GM23338 (cell line): ENCODE measurements around the gene CYTH3. TPM values are rescaled to one million over a fixed set of nuclear protein-coding genes. Genes with fewer than 3 reads are reported as not detected.

Experiments
- ATAC-seq: fragments of 200-7000 bp; cut with Tn5 transposase; 3 replicates; pipeline ENCODE4 v1.9.1; 2020
- DNase-seq: peaks from one replicate; pipeline ENCODE4 v3.0.0-alpha.2; 2015; ENCODE audit warnings: low spot score
- H2AFZ ChIP-seq: fragments of 200-600 bp; sonication (generic); 2 replicates; pipeline ENCODE4 v1.8.0; 2016; ENCODE audit warnings: antibody characterized with exemption, mild to moderate bottlenecking, moderate library complexity
- H3F3A ChIP-seq: fragments of 200-600 bp; sonication (generic); replicated peaks from 2 replicates; pipeline ENCODE4 v1.8.0; 2017; ENCODE audit warnings: antibody characterized with exemption, mixed run types, low read depth
- H3K27ac ChIP-seq: fragments of 200-600 bp; sonication (generic); 2 replicates; pipeline ENCODE4 v1.6.1; 2016; ENCODE audit warnings: low read depth
- H3K27me3 ChIP-seq: fragments of 200-600 bp; sonication (generic); 2 replicates; pipeline ENCODE4 v1.8.0; 2016; ENCODE audit warnings: mild to moderate bottlenecking, mixed run types, moderate library complexity; ENCODE audit not compliant: insufficient read depth
- H3K36me3 ChIP-seq: fragments of 200-600 bp; sonication (generic); 2 replicates; pipeline ENCODE4 v1.8.0; 2016; ENCODE audit warnings: mild to moderate bottlenecking; ENCODE audit not compliant: insufficient read depth
- H3K4me1 ChIP-seq: fragments of 200-600 bp; sonication (generic); 2 replicates; pipeline ENCODE4 v1.8.0; 2016; ENCODE audit warnings: mild to moderate bottlenecking, moderate library complexity; ENCODE audit not compliant: insufficient read depth
- H3K4me2 ChIP-seq: fragments of 200-600 bp; sonication (generic); 2 replicates; pipeline ENCODE4 v1.7.1; 2017; ENCODE audit warnings: mixed run types
- H3K4me3 ChIP-seq: fragments of 200-600 bp; sonication (generic); 2 replicates; pipeline ENCODE4 v1.6.1; 2016; ENCODE audit warnings: mixed run types
- H3K79me2 ChIP-seq: fragments of 200-600 bp; sonication (generic); replicated peaks from 2 replicates; pipeline ENCODE4 v1.8.0; 2017; ENCODE audit warnings: mild to moderate bottlenecking; ENCODE audit not compliant: insufficient read depth
- H3K9me2 ChIP-seq: fragments of 200-600 bp; sonication (generic); 2 replicates; pipeline ENCODE4 v1.8.0; 2017; ENCODE audit not compliant: insufficient read depth
- H4K20me1 ChIP-seq: fragments of 200-600 bp; sonication (generic); replicated peaks from 2 replicates; pipeline ENCODE4 v1.8.0; 2017; ENCODE audit warnings: mild to moderate bottlenecking; ENCODE audit not compliant: insufficient read depth
- H3K27ac Mint-ChIP-seq: 2 replicates; pipeline ENCODE4 v1.8.0; 2020; ENCODE audit warnings: inconsistent platforms, mild to moderate bottlenecking, moderate library complexity, mixed read lengths
- H3K27me3 Mint-ChIP-seq: 3 replicates; pipeline ENCODE4 v1.8.0; 2022; ENCODE audit warnings: low read depth, mild to moderate bottlenecking, moderate library complexity, mixed read lengths, inconsistent platforms; ENCODE audit not compliant: insufficient read depth, poor library complexity
- H3K36me3 Mint-ChIP-seq: 3 replicates; pipeline ENCODE4 v1.8.0; 2021; ENCODE audit warnings: low read depth, mild to moderate bottlenecking, inconsistent platforms, moderate library complexity, mixed read lengths
- H3K4me1 Mint-ChIP-seq: 3 replicates; pipeline ENCODE4 v1.8.0; 2020; ENCODE audit warnings: mild to moderate bottlenecking, inconsistent platforms, mixed read lengths
- H3K4me3 Mint-ChIP-seq: 3 replicates; pipeline ENCODE4 v1.8.0; 2021; ENCODE audit warnings: moderate library complexity, mild to moderate bottlenecking, inconsistent platforms, mixed read lengths
- H3K9me3 Mint-ChIP-seq: 3 replicates; pipeline ENCODE4 v1.8.0; 2020; ENCODE audit warnings: moderate library complexity, mild to moderate bottlenecking, inconsistent platforms, mixed read lengths
- CREB1 ChIP-seq: fragments of 250-450 bp; sonication (Bioruptor Pico); IDR thresholded peaks from 2 replicates; pipeline ENCODE4 v1.5.0; 2020; ENCODE audit warnings: low read depth, mild to moderate bottlenecking, moderate library complexity
- EZH2phosphoT487 ChIP-seq: fragments of 200-600 bp; sonication (generic); IDR thresholded peaks from one replicate; pipeline ENCODE4 v1.8.1; 2018; ENCODE audit warnings: antibody characterized with exemption; ENCODE audit not compliant: unreplicated experiment
- POLR2AphosphoS5 ChIP-seq: IDR thresholded peaks from 2 replicates; pipeline ENCODE4 v1.6.1; 2016; ENCODE audit warnings: antibody characterized with exemption, low read depth
- ZNF331 ChIP-seq: fragments of 250-450 bp; sonication (Bioruptor Pico); IDR thresholded peaks from 2 replicates; pipeline ENCODE4 v1.5.0; 2020; ENCODE audit warnings: low read depth, mild to moderate bottlenecking, moderate library complexity
- polyA plus RNA-seq: library from polyadenylated mRNA; unstranded; fragments of >200 nt; fragmentation: Nextera tagmentation; extraction: Ambion mirVana; gene quantifications from 2 replicates; pipeline ENCODE4 v1.2.1, GENCODE V29; 2016
- total RNA-seq: library from RNA; depleted of rRNA; stranded (reverse); fragments of >200 nt; shearing (Covaris generic); gene quantifications from 2 replicates; pipeline ENCODE4 v1.2.3, GENCODE V29; 2014
- TF ChIP-seq, protein P1 (sequence below): fragments of 250-450 bp; sonication (Bioruptor Pico); IDR thresholded peaks from 2 replicates; pipeline ENCODE4 v1.5.0; 2020; ENCODE audit warnings: mild to moderate bottlenecking, moderate library complexity

CYTH3 gene
- total and polyA plus RNA-seq, 2 experiments from 2014 or later: 4.6 to 15.3 TPM

DNA sequence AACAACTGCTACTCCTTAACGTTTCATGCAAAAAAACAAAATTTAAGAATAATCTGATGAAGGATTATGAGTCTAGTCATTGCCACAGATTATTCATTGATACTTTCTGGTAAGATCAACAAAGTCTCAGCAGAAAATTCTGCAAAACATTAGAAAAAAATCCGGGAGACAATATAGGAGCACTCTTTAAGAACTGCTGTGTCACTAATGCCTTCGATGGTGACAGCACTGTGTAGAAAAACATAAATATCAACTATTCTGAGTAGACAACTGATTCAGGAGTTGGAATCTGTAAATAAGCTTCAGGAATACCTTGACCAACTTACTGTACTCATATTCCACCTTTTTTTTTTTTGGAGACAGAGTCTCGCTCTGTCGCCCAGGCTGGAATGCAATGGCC is 69.0 kb downstream of the CYTH3 start (continued):
- TF ChIP-seq EZH2phosphoT487 (no peak), ZNF331 (CRISPR knock-in tag) (no peak)

DNA sequence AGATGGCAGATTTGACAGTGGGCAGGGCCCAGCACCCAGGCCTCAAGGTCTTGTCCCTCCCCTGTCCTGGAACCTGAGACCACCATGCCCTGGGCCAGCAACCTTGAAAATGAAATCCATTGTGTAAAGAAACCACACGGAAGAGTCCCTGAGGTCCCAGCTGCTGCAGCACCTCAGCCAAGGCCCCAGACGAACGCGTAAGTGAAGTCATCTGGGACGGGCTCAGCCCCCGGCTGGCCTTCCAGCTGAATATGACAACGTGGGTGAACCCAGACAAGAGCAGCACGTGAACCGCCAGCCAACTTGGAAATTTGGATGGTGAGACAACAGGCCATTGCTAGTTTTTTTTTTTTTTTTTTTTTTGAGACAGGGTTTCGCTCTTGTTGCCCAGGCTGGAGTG is 70.3 kb downstream of the CYTH3 start:
- DNase-seq (no peak), ATAC-seq (no peak)
- Histone ChIP-seq H3K4me1 (peaks cover 33% of the 10 kb centered on the region), H3K9me2 (no peaks in the 10 kb centered on the region), H4K20me1 (no peaks in the 10 kb centered on the region), H2AFZ (no peak overlapping the region), H3K4me3 (no peak overlapping the region), H3K27me3 (no peaks in the 10 kb centered on the region), H3K36me3 (no peaks in the 10 kb centered on the region), H3K27ac (no peak overlapping the region), H3F3A (no peaks in the 10 kb centered on the region), H3K79me2 (peaks cover 33% of the 10 kb centered on the region), H3K4me2 (no peak overlapping the region)
- Mint-ChIP-seq H3K4me1 (peaks cover 33% of the 10 kb centered on the region), H3K4me3 (no peak overlapping the region), H3K27ac (peak overlapping the region; percentile 60; the same call in 1 of the 2 replicates), H3K36me3 (no peaks in the 10 kb centered on the region), H3K27me3 (peaks cover 5% of the 10 kb centered on the region), H3K9me3 (no peaks in the 10 kb centered on the region)
- no peak for TF ChIP-seq EZH2phosphoT487
- no peak for TF ChIP-seq ZNF331 (CRISPR knock-in tag)
- no peak for TF ChIP-seq POLR2AphosphoS5
- TF ChIP-seq, protein P1, sequence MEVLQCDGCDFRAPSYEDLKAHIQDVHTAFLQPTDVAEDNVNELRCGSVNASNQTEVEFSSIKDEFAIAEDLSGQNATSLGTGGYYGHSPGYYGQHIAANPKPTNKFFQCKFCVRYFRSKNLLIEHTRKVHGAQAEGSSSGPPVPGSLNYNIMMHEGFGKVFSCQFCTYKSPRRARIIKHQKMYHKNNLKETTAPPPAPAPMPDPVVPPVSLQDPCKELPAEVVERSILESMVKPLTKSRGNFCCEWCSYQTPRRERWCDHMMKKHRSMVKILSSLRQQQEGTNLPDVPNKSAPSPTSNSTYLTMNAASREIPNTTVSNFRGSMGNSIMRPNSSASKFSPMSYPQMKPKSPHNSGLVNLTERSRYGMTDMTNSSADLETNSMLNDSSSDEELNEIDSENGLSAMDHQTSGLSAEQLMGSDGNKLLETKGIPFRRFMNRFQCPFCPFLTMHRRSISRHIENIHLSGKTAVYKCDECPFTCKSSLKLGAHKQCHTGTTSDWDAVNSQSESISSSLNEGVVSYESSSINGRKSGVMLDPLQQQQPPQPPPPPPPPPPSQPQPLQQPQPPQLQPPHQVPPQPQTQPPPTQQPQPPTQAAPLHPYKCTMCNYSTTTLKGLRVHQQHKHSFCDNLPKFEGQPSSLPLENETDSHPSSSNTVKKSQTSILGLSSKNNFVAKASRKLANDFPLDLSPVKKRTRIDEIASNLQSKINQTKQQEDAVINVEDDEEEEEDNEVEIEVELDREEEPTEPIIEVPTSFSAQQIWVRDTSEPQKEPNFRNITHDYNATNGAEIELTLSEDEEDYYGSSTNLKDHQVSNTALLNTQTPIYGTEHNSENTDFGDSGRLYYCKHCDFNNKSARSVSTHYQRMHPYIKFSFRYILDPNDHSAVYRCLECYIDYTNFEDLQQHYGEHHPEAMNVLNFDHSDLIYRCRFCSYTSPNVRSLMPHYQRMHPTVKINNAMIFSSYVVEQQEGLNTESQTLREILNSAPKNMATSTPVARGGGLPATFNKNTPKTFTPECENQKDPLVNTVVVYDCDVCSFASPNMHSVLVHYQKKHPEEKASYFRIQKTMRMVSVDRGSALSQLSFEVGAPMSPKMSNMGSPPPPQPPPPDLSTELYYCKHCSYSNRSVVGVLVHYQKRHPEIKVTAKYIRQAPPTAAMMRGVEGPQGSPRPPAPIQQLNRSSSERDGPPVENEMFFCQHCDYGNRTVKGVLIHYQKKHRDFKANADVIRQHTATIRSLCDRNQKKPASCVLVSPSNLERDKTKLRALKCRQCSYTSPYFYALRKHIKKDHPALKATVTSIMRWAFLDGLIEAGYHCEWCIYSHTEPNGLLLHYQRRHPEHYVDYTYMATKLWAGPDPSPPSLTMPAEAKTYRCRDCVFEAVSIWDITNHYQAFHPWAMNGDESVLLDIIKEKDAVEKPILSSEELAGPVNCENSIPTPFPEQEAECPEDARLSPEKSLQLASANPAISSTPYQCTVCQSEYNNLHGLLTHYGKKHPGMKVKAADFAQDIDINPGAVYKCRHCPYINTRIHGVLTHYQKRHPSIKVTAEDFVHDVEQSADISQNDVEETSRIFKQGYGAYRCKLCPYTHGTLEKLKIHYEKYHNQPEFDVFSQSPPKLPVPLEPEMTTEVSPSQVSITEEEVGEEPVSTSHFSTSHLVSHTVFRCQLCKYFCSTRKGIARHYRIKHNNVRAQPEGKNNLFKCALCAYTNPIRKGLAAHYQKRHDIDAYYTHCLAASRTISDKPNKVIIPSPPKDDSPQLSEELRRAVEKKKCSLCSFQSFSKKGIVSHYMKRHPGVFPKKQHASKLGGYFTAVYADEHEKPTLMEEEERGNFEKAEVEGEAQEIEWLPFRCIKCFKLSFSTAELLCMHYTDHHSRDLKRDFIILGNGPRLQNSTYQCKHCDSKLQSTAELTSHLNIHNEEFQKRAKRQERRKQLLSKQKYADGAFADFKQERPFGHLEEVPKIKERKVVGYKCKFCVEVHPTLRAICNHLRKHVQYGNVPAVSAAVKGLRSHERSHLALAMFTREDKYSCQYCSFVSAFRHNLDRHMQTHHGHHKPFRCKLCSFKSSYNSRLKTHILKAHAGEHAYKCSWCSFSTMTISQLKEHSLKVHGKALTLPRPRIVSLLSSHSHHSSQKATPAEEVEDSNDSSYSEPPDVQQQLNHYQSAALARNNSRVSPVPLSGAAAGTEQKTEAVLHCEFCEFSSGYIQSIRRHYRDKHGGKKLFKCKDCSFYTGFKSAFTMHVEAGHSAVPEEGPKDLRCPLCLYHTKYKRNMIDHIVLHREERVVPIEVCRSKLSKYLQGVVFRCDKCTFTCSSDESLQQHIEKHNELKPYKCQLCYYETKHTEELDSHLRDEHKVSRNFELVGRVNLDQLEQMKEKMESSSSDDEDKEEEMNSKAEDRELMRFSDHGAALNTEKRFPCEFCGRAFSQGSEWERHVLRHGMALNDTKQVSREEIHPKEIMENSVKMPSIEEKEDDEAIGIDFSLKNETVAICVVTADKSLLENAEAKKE (CRISPR knock-in tag): no peak
- TF ChIP-seq CREB1 (CRISPR knock-in tag): no peak
